K562 (cell line): ENCODE data around the gene TF. TPM values are rescaled to one million over a fixed set of nuclear protein-coding genes. Genes with fewer than 3 reads are reported as not detected.

ENCODE experiments used
- CTBP1 ChIP-seq: fragments of 450-650 bp; IDR thresholded peaks from 2 replicates; pipeline ENCODE4 v1.6.1; 2016; ENCODE audit warnings: borderline replicate concordance
- GABPB1 ChIP-seq: sonication (generic); formaldehyde crosslinking; IDR thresholded peaks from 2 replicates; pipeline ENCODE4 v1.8.0; 2022; ENCODE audit warnings: mild to moderate bottlenecking, missing genetic modification reagents
- HNRNPK ChIP-seq: fragments of 200-400 bp; formaldehyde crosslinking; IDR thresholded peaks from one replicate; pipeline ENCODE4 v1.6.1; 2018; ENCODE audit warnings: mild to moderate bottlenecking, low read depth, low read length; ENCODE audit not compliant: poor library complexity, severe bottlenecking
- KDM4B ChIP-seq, 2 experiments: fragments of 450-650 bp in 1 of 2; sonication (generic) in 1 of 2; IDR thresholded peaks; 2 replicates each; pipeline ENCODE4 v1.6.1; 2016 to 2017; ENCODE audit warnings: borderline replicate concordance in 2 of 2, antibody characterized with exemption in 1 of 2, low read depth in 1 of 2, mild to moderate bottlenecking in 1 of 2
- NEUROD1 ChIP-seq: fragments of 150-350 bp; IDR thresholded peaks from 2 replicates; pipeline ENCODE4 v1.6.1; 2014; ENCODE audit warnings: borderline replicate concordance, low read length, low read depth; ENCODE audit not compliant: partially characterized antibody
- RAD21 ChIP-seq, 2 experiments: fragments of 250-450 bp in 1 of 2; fragments of 450-650 bp in 1 of 2; sonication (Bioruptor Pico) in 1 of 2; formaldehyde crosslinking in 1 of 2; IDR thresholded peaks in 1 of 2; conservative IDR thresholded peaks in 1 of 2; 2 replicates each; pipeline versions ENCODE4 v1.4.0 to v1.8.0; 2020 to 2022; ENCODE audit warnings: mild to moderate bottlenecking in 2 of 2, moderate library complexity in 1 of 2
- RBFOX2 ChIP-seq: fragments of 200-400 bp; formaldehyde crosslinking; IDR thresholded peaks from 2 replicates; pipeline ENCODE4 v1.6.1; 2017; ENCODE audit warnings: low read depth, mild to moderate bottlenecking, low read length, moderate library complexity
- YY1 ChIP-seq, 3 experiments: IDR thresholded peaks; 2 replicates each; pipeline ENCODE4 v1.6.1; 2011; ENCODE audit warnings: low read length in 2 of 3, mild to moderate bottlenecking in 2 of 3, moderate library complexity in 2 of 3, borderline replicate concordance in 1 of 3, control low read depth in 1 of 3, low read depth in 1 of 3; ENCODE audit not compliant: insufficient read depth in 3 of 3, insufficient replicate concordance in 2 of 3, control insufficient read depth in 1 of 3, insufficient read length in 1 of 3; ENCODE audit errors: extremely low read depth in 1 of 3
- polyA plus RNA-seq, 8 experiments: library from polyadenylated mRNA; depleted of rRNA in 4 of 8; stranded (reverse) in 5 of 8; unstranded in 3 of 8; fragments of >200 nt; fragmentation: Nextera tagmentation in 2 of 8; fragmentation: Illumina TruSeq in 1 of 8; extraction: Ambion mirVana in 2 of 8; extraction: Trizol in 1 of 8; gene quantifications; 2 replicates each; pipeline versions ENCODE4 v1.2.1 to v1.2.3, GENCODE V29; 2011 to 2014; ENCODE audit warnings: inconsistent platforms in 1 of 8, missing spikeins in 1 of 8
- total RNA-seq, 7 experiments: library from RNA; depleted of rRNA in 6 of 7; stranded (reverse); fragments of >200 nt in 6 of 7; fragmentation: Illumina TruSeq in 2 of 7; extraction: Trizol in 2 of 7; gene quantifications; 2 replicates each; pipeline versions ENCODE4 v1.2.1 to v1.2.3, GENCODE V29; 2011 to 2021; ENCODE audit warnings: low replicate concordance in 1 of 7
- TF ChIP-seq, protein P1 (sequence below): fragments of 450-650 bp; IDR thresholded peaks from 2 replicates; pipeline ENCODE4 v1.6.1; 2016; ENCODE audit warnings: mild to moderate bottlenecking, moderate library complexity
- TF ChIP-seq, protein P2 (sequence below), 2 experiments: fragments of 450-650 bp; conservative IDR thresholded peaks; 2 replicates each; pipeline ENCODE4 v1.6.1; 2017; ENCODE audit warnings: mild to moderate bottlenecking in 2 of 2, moderate library complexity in 2 of 2

TF gene
- total and polyA plus RNA-seq, 9 of the 15 experiments (the other 6 are each of a cell fraction or from before 2014, with no cell fraction given), result 0.09 to 9.2 (median 3.1) TPM

DNA sequence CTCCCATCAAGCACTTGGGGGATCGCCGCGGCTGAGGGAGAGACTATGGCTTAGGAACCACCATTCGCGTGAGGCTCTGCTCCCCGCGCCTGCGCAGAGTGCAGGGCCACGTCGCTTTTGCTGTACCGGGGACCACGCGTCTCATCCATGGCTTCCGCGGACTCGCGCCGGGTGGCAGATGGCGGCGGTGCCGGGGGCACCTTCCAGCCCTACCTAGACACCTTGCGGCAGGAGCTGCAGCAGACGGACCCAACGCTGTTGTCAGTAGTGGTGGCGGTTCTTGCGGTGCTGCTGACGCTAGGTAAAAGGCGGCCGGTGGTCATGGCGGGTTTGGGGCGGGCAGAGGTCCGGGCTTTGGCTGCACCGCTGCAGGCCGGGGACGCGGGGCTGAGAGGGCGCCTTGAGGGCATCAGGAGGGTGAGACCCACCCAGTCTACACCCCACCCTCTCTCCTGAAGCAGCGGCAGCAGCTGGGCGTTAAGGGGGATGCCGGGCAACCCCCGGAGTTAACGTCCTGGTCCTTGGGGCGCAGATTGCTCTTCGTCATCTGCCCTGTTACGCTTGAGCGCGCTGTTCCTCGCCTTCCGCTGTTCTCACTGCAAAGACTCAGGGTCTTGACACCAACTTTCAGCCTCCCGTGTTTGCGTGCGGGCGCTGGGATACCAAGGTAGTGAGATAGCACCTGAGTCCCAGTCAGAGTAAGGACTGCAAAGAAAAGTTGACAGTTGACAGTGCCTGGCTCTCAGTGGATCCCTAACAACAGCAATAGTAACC lies 59.7 kb downstream of the TF start, which contains the start of gene SRPRB (continued):
- TF ChIP-seq, protein P1, sequence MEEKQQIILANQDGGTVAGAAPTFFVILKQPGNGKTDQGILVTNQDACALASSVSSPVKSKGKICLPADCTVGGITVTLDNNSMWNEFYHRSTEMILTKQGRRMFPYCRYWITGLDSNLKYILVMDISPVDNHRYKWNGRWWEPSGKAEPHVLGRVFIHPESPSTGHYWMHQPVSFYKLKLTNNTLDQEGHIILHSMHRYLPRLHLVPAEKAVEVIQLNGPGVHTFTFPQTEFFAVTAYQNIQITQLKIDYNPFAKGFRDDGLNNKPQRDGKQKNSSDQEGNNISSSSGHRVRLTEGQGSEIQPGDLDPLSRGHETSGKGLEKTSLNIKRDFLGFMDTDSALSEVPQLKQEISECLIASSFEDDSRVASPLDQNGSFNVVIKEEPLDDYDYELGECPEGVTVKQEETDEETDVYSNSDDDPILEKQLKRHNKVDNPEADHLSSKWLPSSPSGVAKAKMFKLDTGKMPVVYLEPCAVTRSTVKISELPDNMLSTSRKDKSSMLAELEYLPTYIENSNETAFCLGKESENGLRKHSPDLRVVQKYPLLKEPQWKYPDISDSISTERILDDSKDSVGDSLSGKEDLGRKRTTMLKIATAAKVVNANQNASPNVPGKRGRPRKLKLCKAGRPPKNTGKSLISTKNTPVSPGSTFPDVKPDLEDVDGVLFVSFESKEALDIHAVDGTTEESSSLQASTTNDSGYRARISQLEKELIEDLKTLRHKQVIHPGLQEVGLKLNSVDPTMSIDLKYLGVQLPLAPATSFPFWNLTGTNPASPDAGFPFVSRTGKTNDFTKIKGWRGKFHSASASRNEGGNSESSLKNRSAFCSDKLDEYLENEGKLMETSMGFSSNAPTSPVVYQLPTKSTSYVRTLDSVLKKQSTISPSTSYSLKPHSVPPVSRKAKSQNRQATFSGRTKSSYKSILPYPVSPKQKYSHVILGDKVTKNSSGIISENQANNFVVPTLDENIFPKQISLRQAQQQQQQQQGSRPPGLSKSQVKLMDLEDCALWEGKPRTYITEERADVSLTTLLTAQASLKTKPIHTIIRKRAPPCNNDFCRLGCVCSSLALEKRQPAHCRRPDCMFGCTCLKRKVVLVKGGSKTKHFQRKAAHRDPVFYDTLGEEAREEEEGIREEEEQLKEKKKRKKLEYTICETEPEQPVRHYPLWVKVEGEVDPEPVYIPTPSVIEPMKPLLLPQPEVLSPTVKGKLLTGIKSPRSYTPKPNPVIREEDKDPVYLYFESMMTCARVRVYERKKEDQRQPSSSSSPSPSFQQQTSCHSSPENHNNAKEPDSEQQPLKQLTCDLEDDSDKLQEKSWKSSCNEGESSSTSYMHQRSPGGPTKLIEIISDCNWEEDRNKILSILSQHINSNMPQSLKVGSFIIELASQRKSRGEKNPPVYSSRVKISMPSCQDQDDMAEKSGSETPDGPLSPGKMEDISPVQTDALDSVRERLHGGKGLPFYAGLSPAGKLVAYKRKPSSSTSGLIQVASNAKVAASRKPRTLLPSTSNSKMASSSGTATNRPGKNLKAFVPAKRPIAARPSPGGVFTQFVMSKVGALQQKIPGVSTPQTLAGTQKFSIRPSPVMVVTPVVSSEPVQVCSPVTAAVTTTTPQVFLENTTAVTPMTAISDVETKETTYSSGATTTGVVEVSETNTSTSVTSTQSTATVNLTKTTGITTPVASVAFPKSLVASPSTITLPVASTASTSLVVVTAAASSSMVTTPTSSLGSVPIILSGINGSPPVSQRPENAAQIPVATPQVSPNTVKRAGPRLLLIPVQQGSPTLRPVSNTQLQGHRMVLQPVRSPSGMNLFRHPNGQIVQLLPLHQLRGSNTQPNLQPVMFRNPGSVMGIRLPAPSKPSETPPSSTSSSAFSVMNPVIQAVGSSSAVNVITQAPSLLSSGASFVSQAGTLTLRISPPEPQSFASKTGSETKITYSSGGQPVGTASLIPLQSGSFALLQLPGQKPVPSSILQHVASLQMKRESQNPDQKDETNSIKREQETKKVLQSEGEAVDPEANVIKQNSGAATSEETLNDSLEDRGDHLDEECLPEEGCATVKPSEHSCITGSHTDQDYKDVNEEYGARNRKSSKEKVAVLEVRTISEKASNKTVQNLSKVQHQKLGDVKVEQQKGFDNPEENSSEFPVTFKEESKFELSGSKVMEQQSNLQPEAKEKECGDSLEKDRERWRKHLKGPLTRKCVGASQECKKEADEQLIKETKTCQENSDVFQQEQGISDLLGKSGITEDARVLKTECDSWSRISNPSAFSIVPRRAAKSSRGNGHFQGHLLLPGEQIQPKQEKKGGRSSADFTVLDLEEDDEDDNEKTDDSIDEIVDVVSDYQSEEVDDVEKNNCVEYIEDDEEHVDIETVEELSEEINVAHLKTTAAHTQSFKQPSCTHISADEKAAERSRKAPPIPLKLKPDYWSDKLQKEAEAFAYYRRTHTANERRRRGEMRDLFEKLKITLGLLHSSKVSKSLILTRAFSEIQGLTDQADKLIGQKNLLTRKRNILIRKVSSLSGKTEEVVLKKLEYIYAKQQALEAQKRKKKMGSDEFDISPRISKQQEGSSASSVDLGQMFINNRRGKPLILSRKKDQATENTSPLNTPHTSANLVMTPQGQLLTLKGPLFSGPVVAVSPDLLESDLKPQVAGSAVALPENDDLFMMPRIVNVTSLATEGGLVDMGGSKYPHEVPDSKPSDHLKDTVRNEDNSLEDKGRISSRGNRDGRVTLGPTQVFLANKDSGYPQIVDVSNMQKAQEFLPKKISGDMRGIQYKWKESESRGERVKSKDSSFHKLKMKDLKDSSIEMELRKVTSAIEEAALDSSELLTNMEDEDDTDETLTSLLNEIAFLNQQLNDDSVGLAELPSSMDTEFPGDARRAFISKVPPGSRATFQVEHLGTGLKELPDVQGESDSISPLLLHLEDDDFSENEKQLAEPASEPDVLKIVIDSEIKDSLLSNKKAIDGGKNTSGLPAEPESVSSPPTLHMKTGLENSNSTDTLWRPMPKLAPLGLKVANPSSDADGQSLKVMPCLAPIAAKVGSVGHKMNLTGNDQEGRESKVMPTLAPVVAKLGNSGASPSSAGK, result peak; percentile 49; the same call in 1 of the 2 replicates
- peak; percentile 44 to 87 (median 79) for TF ChIP-seq YY1 (IDR thresholded peaks at IDR 0.05; ENCODE audit: borderline replicate concordance in 1 of 3, control insufficient read depth in 1 of 3, extremely low read depth in 1 of 3, insufficient read depth in 3 of 3, insufficient read length in 1 of 3, insufficient replicate concordance in 2 of 3, low read depth in 1 of 3, low read length in 2 of 3)
- TF ChIP-seq, protein P2, sequence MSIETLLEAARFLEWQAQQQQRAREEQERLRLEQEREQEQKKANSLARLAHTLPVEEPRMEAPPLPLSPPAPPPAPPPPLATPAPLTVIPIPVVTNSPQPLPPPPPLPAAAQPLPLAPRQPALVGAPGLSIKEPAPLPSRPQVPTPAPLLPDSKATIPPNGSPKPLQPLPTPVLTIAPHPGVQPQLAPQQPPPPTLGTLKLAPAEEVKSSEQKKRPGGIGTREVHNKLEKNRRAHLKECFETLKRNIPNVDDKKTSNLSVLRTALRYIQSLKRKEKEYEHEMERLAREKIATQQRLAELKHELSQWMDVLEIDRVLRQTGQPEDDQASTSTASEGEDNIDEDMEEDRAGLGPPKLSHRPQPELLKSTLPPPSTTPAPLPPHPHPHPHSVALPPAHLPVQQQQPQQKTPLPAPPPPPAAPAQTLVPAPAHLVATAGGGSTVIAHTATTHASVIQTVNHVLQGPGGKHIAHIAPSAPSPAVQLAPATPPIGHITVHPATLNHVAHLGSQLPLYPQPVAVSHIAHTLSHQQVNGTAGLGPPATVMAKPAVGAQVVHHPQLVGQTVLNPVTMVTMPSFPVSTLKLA (conservative IDR thresholded peaks at IDR 0.05), result peak; percentile 81 to 95
- TF ChIP-seq KDM4B (IDR thresholded peaks at IDR 0.05; ENCODE audit: borderline replicate concordance in 2 of 2, low read depth in 1 of 2), result peak in 1 of 2 experiments; percentile 62; a peak in 1 of 4 replicates
- TF ChIP-seq RAD21 (CRISPR knock-in tag; conservative IDR thresholded peaks at IDR 0.05 in 1 of 2, IDR thresholded peaks at IDR 0.05 in 1 of 2), result no peak
- peak; percentile 57 for TF ChIP-seq GABPB1
- peak; percentile 7 for TF ChIP-seq NEUROD1
- TF ChIP-seq HNRNPK, result no peak
- TF ChIP-seq CTBP1, result 0 out of 2 replicates have a peak, but pooled peaks have one; percentile 17
- peak; percentile 96 for TF ChIP-seq RBFOX2
